ENCODE results near the gene SLC6A16.
A peak's percentile ranks its signal among the peaks of the same experiment; 100 is the strongest.
"Not testable (repeated sequence)": the region's sequence is repeated elsewhere in the genome, so short reads cannot be mapped to it uniquely, and the experiment has no call there.

Gene SLC6A16

DNA sequence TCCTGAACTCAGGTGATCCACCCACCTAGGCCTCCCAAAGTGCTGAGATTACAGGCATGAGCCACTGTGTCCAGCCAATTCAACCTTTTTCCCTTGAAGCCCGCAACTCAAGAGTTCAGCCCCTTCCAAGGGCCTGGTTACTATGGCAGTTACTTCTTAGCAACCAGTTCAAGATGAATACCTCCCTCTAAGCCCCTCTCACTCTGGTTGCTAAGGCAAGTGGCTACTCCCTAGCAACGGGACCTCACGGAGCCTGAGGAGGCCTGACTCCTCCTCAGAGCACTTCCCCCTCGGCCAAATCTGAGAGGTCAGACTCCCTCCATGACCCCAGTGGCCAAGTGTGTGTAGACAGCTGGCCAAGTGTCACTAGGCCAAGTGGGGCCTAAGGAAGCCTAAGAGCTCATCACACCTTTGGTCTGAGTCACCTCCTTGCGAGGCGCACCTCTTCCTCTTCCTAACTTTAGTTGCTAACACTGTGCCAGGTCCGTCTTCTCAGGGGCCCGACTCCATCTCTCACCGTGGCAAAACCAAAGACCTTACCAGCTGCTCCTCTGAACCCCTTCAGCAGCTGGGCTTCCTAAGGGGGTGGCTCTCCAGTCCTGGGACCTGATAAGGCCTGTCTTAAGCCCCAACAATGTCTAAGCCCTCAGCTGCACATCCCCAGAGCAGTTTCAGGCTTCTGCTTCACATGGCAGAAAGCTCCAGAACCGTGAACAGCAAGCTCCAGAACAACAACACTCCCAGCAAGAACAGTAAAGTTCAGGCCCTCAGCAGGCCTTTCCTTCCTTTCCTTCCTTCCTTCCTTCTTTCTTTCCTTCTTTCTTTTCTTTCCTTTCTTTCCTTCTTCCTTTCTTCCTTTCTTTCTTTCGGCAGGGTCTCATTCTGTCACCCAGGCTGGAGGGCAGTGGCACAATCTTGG, 19.8 kb upstream of the SLC6A16 start:
- DNase-seq: no peak

DNA sequence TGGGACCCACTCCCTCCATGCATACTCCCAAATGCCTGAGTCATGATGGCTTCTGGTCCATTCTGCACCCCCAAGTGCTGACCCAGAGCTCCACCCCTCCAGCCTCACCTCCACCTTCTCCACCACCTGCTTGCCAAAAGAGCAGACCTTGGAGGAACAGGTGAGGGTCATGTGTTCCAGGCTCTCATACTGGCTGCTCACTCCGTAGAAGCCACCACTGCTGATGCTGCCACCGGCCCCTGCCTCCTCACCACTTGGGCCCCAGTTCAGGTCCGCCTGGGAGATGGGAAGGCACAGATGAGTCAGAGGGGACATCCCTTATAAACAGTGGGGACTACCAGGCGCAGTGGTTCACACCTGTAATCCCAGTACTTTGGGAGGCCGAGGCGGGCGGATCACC, 18.1 kb upstream of the SLC6A16 start:
- no peak for DNase-seq

DNA sequence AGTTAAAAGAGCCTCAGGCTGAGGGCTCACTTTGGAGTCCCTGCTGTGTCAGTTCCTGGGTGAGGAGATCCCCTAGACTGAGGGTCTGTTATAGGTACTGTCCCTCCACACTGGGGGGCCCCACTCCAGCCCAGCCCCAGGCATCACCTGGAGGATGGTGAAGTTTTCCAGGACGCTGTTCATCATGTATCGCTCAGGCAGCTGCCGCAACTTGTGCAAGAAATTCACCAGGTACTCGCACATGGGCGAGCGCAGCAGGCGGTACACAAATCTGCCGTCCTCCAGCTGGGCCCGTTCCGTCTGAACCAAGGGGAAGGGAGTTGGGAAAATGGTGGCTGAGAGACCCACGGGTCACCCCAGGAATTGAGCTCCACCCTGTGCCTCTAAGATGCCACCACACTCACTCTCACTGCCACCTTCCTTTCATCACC, 17.3 kb upstream of the SLC6A16 start:
- no peak for DNase-seq

DNA sequence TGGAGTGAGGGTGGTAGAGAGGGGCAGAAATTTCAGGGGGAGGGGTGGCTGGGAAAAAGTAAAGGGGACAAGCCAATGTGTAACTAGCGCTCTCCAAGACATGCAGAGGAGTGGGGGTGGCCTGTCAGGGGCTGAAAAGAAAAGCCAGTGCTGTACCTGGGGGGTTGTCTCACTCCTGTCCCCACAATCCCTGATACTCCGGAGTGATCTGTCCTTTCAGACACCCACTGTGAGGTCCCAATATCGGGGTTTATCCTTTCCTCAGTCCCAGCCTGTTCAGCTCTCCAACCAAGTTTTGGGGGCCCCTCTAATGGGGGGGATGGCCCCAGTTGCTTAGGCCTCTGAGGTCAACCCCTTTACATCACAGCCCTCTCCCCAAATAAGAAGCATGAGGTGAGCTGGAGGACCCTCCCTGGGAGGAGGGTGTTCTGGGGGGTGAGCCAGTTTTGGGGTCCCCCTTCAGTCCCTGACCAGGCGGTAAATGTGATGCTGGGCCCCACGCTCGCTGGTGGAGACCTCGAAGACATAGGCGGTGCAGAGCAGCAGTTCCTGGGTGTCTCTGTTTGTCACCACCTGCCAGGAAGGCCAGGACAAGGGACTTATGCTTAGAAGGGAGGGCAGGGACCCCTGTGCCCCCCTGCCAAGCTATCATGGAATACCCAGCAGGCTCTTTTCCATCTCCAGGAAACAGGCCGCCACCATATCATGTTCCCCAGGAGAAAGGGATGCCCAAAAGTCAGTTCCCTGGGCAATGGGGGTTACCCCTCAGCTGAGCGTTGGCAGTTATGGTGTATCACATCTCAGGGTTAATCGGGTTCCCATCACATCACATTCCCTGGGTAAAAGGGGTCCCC, 16.1 kb upstream of the SLC6A16 start:
- no peak for DNase-seq

DNA sequence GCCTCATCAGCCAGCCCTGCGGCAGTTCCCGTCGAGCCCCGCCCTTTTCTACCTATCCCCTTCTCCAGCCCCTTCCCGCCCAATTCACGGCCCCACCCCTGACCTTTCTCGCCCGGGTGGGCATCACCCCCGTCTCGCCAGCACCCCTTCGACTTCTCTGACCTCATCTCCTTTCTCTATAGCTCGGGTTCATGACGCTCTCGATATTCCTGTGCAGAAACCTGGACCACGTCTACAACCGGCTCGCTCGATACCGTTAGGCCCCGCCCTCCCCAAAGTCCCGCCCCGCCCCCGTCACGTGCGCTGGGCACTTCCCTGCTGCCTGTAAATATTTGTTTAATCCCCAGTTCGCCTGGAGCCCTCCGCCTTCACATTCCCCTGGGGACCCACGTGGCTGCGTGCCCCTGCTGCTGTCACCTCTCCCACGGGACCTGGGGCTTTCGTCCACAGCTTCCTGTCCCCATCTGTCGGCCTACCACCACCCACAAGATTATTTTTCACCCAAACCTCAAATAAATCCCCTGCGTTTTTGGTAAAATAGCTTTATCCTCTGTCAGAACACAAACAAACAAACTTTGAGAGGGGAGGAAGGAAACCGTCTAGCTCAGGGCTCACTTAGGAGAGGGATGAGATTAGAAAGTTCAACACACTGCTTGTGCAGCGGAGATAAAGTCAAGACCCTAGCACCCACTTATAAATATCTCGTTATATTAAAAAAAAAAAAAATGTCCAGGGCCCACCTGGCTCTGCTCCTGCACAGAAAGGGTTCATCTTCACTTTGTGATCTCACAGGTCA, 15.3 kb upstream of the SLC6A16 start:
- DNase-seq: peak in 1 of 2 experiments; percentile 46

DNA sequence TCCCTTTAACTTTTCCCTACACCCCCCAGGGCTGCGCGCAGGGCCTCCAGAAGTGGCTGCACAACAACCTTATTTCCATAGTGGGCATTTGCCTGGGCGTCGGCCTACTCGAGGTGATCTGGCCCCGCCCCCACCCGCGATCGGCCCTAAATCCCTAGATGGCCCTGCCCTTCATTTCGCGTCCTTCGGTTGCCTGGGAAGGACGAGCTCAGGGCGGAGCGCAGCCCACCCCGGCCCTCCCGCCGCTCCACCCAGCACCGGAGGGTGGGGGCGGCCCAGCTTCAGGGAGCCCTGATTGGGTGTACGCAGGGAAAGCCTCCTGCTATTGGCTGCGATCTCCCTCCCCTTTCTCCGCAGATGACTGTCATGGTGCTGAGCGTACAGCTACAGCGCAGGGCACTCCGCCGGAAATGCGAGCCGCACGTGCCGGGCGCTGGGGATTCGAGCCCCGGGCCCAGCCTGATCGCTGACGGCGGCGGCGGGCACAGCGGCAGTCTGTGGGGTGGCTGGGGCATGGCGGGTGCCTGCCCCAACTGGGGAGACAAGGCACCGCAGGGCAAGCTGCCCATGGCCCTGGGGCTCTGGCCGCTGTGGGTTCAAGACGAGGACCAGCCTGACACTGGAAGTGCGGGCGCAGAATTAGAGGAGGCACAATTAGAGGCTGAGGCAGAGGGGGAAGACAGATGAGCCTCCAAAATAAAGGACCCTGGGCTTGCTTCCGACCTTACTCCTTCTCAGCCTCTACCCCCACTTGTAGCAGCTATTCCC, 14.5 kb upstream of the SLC6A16 start:
- DNase-seq: no peak

DNA sequence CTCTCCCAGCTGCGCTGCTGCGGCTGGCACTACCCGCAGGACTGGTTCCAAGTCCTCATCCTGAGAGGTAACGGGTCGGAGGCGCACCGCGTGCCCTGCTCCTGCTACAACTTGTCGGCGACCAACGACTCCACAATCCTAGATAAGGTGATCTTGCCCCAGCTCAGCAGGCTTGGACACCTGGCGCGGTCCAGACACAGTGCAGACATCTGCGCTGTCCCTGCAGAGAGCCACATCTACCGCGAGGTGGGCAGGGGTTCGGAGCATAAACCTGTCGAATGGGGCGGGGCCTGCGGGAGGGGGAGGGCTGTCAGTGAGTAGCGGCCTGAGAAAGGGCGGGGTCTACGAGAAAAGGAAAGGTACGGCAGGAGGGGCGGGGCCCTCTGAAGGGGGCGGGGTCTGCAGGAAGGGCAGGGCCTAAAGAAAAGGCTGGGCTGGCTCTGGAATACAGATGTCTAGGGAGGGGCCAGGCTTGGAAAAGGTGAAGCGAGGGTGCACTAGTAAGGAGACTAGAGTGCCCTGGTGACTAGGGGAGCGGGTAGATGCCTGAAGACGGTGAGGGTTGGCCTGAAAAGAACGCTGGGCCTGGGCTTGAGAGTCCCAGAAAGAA, 13.8 kb upstream of the SLC6A16 start:
- DNase-seq: no peak

DNA sequence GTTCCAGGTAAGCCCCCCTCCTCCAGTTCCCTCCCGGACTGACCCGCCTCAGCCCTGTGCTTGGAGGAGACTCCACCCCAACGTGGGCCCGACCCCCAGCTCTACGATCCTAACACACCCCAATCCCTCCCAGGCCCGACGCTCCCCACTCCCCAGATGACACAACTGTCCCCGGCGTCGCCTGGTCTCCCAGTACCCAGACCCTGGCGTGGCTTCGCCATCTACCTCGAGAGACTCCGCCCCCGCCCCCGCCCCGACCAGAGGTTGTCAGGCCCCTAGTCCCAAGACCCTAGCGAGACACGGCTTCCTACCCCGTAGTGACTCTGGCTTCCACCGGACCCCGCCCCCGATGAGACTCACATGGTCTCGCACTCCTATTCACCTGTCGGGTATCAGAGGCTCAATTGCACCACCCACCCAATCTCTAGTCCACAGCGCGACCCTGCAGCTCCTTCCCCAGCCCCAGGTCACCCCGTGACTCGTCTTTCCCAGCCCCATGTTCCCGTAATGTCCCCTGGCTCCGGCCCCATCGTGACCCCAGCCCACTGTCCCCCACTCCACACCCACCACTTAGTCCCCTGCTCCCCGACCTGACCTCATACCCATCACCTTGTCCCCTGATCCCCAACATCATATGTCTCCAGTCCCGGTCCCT, 13.2 kb upstream of the SLC6A16 start:
- no peak for DNase-seq

DNA sequence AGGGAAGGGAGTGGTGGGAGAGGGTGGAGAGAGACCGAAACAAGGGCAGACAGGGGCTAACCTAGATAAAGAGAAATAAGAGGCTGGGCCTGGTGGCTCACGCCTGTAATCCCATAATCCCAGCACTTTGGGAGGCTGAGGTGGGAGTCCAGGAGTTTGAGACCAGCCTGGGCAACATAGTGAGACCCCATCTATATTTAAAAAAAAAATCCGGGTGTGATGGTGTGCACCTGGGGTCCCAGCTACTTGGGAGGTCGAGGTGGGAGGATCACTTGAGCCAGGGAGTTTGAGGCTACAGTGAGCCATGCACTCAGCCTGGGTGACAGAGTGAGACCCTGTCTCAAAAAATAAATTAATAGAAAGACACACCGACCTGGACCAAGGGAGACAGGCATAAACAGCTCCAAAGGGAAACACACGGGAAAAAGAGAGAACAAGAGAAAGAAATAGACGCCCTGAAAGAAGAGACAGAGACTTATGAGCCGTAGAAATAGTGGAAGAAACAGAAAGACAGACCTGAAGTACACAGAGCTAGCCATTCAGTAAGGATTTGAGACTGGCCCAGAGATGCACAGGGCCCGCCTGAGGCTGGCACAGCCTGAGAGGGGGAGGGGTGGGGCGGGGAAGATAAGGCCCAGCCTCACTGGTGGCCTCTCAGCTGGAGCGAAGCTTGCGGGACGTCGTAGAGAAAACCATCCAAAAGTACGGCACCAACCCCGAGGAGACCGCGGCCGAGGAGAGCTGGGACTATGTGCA, 12.5 kb upstream of the SLC6A16 start:
- DNase-seq: no peak

DNA sequence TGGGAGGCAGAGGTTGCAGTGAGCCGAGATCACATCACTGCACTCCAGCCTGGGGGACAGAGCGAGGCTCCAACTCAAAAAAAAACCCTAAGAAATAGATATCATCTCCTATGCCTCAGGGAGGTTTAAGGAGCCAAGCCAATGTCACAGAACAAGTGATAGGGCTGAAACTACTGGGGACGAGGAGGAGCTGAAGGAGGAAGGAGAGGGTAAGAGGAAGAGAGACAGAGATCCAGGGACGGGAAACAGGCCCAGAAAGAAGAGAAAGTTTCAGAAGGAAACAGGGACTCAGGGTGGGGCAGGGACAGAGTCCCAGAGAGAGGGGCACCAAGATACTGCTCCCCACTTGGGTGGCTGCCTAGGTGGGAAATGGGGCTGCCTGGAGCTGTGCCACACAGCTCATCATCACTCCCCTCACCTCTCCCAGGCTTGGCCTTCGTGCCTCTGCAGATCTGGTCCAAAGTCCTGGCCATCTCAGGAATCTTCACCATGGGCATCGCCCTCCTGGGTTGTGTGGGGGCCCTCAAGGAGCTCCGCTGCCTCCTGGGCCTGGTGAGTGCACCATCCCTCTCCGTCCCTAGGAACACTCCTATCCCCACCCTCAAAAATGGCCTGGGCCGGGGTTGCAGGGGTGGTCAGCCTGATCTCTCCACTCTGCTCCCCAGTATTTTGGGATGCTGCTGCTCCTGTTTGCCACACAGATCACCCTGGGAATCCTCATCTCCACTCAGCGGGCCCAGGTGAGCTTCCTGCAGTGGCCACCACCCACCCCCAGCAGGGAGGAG, 11.7 kb upstream of the SLC6A16 start:
- DNase-seq: no peak

DNA sequence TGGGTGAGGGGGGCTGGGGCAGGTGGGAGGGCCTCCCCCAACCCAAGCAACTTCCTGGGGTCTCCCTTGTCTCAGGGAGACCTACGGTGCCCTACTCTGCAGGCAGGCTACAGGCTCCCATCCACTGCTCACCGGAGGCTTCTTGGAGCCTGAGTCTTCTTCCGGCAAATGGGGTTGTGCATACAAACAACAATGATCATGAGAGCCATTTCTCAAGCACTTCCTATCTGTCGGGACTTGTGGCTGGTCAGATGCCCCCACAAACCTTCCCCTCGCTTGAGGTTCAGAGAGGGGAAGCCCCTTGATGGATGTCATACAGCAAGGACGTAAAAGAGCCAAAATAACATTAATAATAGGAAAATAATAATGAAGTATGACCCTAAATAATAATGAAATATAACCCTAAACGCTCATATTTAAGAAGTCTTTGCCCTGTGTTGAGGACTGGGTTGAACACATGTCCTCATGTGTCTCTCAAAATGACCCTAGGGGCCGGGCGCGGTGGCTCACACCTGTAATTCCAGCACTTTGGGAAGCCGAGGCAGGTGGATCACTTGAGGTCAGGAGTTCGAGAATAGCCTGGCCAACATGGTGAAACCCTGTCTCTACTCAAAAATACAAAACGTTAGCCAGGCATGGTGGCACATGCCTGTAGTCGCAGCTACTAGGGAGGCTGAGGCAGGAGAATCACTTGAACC, 10.9 kb upstream of the SLC6A16 start:
- no peak for DNase-seq

DNA sequence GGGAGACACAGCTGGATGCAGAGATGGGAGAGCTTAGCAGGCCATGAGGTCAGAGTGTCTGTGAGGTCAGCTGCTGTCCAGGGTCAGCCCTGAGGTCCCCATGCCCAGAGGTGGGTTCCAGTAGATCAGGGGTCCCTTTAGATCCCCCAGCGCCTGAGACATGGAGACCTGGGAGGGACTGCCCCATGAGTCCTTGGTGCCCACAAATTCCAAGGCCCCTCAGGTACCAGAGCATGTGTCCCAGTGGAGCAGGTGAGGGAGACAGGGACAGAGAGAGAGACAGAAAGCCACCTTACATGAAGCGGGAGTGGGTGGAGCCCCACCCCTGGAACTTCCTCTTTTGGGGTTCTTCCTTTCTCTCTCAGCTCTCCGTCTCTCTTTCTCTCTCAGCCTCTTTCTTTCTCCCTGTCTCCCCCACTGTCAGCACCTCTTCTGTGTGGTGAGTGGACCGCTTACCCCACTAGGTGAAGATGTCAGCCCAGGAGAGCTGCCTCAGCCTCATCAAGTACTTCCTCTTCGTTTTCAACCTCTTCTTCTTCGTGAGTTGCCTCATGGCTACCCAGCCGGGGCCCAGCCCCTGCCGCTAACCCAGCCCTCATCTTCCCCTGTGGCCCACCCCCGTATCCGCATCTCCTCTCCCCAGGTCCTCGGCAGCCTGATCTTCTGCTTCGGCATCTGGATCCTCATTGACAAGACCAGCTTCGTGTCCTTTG, 10.2 kb upstream of the SLC6A16 start, which contains the start of gene CD37:
CD37 (plus strand) TSS at position 336 of the 713 bp plus-strand sequence; CDS start at position 471, 135 bp downstream.
- DNase-seq: no peak

DNA sequence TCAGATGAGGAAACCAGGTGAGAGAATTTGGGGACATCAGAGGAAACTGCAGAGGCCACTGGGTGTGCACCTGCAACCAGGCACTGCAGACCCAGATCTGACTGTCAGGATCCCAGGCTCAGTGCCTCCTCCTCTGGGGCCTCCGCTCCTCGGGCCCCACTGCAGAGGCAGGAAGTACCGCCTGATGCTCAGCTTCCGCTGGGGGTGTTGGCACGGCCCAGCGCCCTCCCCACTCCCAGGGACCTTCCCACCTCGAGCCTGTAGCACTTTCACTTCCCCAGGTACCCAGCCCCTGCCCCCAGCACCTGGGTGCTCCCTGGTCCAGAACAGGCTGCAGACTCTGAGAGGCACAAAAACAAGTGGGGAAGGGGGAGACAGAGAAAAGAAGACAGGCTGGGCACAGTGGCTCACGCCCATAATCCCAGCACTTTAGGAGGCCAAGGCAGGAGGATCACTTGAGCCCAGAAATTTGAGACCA, 8.9 kb upstream of the SLC6A16 start:
- DNase-seq: no peak

DNA sequence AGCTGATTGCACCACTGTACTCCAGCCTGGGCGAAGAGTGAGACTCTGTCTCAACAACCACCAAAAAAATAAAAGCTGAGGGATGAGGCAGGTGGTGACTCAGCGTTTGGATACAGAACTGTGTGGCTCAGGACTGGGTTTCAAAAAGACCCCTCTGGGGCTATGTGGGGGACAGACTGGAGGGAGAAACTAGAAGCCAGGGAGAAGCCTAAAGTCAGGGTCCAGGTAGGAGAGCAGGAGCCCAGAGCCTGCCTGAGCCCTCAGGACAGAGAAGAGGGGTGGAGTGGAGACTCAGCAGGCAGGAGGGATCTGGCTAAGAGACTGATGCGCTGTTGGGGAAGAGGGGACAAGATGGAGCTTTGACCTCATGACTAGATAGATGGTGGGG, 8.4 kb upstream of the SLC6A16 start:
- DNase-seq: no peak

DNA sequence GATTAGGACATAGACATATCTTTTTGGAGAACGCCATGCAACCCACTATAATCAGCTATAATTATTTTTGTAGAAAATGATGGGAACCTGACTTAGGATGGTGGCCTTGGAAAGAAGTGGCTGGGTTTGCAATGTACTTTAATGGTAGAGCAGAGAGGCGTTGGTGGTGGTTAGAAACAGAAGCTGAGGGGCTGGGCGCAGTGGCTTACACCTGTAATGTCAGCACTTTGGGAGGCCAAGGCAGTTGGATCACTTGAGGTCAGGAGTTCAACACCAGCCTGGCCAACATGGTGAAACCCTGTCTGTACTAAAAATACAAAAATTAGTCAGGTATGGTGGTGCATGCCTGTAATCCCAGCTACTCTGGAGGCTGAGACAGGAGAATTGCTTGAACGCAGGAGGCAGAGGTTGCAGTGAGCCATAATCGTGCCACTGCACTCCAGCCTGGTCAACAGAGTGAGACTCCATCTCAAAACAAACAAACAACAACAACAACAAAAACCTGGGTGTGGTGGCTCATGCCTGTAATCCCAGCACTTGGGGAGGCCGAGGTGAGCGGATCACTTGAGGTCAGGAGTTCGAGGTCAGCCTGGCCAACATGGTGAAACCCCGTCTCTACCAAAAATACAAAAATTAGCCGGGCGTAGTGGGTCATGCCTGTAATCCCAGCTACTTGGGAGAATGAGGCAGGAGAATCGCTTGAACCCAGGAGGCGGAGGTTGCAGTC, 7.9 kb upstream of the SLC6A16 start:
- not testable (repeated sequence) for DNase-seq

DNA sequence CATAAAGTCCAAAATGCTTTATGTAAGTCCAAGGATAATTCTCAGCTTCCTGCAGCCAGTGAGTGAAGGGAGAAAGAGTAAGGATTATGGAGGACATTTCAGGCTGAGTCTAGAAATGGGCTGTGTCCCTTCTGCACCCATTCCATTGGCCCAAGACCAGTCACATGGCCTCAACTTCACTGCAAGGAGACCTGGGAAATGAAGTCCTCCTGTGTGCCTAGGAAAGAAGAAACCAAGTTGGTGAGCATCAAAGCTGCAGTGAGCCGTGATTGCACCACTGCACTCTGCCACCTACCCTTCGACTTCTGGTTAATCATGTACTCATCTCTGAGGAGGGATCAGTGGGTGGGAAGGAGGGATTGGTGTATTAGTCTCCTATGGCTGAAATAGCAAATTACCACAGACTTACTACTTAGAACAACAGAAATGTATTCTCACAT, 6.6 kb upstream of the SLC6A16 start:
- no peak for DNase-seq

DNA sequence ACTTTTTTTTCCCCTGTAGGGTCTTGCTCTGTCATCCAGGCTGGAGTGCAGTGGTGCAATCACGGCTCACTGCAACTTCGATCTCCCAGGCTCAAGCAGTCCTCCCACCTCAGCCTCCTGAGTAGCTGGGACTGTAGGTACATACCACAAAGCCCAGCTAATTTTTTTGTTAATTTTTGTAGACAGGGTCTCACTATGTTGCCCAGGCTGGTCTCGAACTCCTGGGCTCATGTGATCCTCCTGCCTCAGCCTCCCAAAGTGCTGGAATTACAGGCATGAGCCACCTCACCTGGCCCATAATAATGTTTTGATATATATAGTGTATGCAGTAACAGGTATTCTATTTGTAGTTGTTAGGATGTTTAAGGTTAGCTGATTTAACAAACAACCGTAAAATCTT, 6.2 kb upstream of the SLC6A16 start:
- not testable (repeated sequence) for DNase-seq

Measured in SHP77 (cell line).